ENCODE results near the gene KRT7.

Gene KRT7

DNA sequence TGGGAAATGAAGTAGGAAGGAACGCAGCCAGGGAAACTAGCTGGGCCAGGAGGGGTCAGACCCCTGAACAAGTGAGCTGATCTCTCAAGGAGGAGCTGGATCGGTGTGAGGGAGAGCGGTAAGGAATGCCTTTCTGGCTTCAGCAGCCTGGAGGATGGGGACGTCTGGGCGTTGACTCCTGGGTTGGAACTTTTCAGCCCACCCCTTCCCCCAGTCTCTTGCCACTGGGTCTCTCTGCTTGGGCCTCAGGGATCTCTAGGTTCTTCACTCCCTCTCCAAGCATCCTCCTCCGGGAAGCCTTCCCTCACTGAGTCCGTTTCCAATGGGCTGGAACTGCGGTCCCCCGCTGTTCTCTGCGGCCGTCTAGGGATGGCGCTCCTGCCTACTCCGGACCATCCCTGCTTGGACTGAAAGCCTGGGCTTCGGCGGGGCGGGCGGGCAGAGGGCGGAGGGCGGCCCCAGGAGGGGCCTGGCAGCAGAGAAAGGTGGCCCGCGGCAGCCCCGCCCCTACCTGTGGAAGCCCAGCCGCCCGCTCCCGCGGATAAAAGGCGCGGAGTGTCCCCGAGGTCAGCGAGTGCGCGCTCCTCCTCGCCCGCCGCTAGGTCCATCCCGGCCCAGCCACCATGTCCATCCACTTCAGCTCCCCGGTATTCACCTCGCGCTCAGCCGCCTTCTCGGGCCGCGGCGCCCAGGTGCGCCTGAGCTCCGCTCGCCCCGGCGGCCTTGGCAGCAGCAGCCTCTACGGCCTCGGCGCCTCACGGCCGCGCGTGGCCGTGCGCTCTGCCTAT lies at the start of gene KRT7:
TSS of gene KRT7 (plus strand) at position 570 of the 788 bp plus-strand sequence. CDS start at position 624, 54 bp downstream.
- DNase-seq: no peak

DNA sequence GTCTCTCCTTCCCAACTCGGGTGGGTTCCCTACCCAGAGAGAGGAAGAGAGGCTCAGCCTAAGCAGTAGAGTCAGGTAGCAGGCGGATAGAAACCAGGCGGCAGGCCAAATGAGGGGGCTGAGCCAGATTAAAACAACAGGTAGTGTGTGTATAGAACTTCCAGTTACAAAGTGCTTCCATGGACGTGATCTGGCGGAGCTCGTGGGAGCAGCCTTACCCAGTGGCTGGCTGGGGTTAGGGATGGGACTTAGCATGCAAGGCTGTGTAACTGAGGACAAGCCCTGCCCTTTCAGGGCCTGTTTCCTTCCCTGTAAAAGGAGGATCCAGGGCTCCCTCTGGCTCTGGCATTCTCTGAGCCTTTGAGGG lies 49.5 kb upstream of the KRT7 start:
- DNase-seq: no peak

DNA sequence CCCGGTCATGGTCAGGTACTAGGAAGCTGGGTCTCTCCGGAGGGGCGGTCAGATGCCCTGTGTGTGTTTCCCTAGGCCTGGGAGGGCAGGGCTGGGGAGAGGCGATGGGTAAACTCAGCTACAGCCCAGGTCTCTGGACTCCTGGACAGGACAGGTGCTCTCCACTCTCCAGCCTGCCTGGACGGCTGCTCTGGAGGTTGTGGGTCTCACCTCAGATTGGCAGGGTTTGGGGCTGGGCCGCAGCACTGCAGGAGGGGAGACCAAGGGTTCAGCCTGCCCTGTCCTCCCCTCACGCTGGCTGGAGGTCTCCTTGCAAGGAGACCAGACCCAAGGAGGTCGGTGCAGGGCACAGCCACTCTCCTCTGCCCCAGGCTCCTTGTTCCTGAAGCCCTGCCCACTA lies 49.1 kb upstream of the KRT7 start:
- DNase-seq: no peak

DNA sequence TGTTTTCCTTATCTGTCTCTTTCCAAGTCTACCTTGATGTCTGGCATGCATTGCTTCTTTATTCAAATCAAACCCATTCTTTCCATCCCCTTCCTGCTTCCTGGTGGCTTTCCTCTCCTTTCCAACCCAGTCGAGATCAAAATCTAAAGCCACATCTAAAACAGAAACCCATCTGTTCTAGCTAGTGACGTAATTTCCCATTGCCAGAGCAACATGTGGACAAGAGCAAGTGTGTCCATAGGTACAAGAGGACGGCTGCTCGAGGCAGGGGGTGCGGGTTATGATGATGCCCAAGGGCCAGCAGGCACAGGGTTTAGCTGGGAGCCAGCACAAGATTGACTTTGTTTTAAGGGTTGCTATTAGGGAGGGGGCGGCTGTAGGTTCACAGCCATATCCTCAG lies 48.2 kb upstream of the KRT7 start:
- DNase-seq: no peak

DNA sequence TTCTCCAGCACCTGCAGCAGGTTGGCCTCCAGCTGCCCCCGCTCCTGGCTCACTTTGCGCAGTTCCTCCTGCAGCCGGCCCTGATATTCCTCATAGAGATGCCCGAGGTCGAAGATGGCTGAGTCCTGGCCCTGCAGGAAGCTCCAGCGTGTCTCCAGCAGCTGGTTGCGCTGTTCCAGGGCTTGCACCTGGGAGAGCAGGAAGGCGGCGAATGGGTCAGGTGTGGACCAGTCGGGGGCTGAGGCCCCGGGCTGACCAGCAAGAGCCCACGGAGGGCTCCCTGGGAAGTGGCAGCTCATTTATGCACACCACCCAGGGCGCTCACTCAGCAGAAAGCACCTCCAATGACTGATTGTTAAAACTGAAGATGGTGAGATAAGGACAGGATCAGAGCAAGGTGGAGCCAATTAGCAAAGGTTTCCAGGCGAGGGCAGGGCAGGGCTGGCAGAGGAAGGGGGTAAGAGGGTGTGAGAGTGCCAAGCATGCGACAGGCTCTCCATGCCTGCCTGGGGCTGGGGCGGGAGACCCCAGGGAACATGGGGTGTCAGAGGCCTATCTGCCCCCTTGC lies 47.6 kb upstream of the KRT7 start:
- no peak for DNase-seq

DNA sequence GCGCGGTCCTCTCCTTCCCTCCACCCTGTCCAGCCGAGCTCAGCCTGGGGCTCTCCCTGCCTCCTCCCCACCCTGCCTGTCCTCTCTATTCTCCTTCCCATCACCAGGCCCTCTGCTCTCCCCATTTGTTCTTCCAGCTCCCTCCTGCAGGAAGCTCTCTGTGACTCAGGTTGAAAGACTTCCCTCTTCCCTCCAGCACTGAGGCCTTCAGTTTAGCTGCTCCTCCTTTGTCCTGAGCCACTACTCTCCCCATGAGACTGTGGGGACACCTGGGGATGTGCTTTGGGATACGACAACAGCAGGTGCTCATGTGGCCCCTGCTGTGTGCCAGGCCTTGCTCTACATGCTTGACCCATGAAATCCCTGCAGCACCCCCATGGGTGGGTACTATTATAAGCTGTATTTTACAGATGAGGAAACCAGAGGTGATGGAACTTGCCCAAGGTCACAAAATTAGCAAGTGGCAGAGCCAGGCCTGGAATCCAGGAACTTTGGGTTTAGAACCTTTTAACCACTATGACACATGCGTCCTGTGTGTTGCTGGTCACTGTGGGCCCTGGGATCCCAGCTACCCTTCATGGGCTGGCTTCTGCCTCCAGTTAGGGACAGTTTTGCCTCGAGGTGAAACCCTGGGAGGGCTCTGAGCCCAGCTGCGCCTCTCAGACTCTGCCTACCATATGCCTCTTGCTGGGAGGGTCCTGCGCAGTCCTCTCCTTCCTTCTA lies 46.8 kb upstream of the KRT7 start:
- no peak for DNase-seq

DNA sequence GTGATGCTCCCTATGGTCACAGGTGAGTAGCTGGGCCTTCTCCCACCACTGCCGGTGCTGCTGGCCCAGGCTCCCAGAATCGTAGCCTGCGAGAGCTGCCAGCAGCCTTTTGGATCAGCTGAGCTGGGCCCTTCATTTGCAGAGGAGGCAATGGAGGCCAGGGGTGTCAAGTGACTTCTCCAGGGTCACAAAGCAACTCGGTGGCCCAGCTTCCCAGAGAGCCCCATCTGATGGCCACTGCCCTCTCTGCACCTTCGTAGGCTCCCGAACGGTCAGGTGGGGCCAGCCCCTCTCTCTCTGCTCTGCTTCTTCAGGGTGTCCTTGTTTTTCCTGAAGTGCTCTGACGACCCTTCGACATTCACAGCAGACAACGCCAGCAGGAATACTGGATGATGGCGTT lies 45.8 kb upstream of the KRT7 start:
- DNase-seq: no peak

DNA sequence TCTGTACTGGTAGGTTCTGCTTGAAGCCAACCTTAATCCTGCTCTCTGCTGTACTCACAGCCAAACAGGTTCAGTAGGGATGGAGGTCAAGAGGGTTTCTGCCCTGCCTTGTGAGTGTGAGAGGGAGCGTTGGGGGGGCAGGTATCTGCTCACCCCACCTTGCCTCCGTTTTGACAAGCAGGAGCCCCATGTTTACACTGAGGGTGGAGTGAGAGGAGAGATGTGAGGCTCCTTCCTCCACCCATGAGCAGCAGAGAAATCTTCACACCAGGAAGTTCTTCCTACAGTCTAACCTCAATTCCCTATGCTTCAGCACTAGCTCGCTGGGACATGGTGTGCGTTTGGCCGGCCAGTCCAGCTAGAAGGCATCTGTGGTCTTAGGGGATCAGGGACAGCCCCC lies 45.4 kb upstream of the KRT7 start:
- no peak for DNase-seq

DNA sequence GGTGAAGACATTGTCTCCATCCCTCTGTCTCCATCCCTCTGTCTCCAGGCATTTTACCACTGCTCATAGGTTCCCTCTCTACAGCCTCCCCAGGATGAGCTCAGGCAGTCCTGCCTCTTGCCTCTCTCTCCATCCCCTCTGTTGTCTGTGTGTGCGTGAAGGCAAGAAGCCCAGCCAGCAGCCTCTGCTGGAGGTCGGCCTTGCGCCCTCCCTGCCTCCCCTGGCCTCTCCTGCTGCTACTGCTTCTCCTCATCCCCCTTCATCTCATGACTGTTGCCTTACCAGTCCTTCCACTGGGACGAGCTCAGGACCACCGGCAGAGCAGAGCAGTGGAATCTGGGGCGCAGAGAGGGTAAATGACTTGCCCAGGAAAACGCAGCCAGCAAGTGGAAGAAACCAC lies 44.4 kb upstream of the KRT7 start:
- no peak for DNase-seq

DNA sequence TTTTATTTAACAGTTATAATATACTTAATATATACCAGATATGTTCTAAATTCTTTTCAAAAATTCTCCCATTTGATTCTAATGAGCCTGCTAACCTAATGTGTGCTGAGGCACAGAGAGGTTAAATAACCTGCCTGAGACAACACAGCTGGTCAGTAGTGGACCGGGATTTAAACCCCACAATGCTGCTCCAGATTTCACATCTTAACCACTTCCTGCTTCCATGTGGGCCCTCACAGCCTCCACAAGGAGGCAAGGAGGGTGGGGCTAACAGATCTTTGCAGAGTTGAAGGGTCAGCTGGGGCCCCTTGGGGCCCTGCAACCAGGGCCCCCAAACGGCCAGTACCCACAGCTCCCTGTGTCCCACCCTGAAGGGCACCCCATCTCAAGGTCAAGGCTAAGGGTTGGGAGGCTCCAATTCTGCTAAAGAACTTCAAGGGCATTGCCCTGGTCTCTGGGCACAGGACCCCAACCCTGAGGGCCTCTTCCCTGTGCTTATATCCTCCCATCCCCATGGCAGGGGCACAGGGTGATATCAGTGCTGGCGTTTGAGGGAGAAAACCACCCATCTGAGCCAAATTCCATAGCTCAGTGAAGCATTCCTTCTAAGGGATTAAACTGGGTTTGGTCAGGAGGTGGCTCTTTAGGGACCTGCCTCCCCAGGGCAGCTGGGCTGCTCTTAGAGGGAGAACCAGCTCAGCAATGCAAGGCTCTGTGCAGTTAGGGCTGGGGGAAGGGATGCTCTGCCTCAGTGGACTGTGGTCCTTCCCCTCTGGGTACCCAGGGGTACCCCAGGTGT lies 43.5 kb upstream of the KRT7 start:
- no peak for DNase-seq

DNA sequence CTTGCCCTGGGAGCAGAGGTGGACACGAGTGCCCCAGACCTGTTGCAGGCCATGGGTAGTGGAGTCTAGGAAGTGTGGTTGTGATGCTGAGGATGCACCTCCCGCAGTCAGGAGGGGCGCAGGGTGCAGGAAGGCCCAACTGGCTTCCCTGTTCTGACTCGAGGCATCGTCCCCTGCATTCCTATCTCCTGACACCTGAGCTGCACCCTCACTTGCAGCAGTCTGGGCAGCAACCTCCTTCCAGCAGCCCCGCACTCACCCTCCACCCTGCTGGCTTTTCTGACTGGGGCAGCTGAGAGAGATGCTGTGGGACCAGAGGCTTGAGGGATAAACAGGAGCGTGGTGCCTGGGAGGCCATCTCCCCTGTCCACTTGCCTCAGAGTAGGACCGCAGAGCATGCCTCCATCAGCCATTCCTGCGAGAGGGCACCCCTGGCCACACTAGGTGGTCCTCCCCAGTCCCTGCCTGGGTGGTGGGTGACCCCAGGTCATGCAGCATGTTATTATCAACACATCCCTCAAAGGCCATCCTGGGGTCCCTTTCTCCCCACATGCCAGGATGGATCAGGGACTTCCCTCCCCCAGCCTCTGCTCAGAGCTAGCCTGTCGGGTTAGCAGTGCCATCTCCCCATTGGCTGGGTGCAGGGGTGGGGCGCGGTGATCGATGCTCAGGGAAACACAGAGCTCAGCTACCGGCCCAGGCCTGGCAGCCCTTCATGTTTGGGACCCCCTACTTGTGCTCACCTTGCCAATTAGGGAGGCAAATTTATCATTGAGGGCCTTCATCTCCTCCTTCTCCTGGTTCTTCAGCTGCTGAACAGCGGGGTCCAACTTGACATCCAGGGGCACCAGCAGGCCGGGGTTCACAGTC lies 41.9 kb upstream of the KRT7 start:
- DNase-seq: no peak

DNA sequence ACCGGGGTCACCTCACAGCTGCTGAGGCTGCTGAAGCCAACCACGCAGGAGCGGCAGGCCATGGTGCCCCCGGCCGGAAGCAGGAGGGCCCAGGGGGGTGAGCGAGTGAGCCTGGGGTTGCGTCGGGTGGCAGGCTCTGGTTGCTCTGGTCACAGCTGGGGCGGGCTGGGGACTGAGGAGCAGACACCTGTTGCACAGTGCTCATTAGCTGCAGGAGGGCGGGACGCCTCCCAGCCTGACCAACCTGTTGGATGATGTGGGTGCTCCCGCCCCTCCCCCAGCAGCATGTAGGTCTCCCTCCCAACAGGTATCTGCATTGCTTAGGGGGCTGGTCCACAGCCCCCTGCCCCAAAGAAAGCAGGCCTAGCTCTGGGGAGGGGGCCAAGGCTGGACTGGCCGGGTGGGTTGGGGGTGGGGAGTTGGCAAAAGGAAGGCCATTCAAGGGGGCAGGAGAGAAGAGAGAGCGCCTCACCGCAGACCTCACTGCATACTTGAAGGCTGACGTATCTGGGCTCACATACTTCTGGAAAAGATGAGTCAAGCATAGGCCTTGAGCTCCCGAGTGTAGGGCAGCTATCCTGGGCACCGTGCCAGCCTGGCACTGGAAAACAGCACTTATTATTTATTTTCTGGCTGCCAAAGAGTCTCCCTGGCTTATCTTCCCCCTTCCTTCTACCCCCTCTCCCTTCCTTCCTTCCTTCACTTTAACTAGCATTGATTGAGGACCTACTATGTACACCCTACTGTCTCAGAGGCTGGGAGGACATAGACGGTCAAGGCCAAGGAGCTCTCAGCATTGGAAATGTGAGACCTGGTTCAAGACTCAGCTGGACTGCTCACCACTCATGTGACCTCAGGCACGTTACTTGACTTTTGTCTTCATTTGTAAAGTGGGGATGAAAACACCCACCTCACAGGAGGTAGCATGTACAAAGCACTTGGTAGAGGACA lies 40.9 kb upstream of the KRT7 start, which contains the start of gene KRT80:
TSS of gene KRT80 (minus strand) at position 174 of the 951 bp plus-strand sequence. CDS start at position 62, 112 bp downstream.
- no peak for DNase-seq

DNA sequence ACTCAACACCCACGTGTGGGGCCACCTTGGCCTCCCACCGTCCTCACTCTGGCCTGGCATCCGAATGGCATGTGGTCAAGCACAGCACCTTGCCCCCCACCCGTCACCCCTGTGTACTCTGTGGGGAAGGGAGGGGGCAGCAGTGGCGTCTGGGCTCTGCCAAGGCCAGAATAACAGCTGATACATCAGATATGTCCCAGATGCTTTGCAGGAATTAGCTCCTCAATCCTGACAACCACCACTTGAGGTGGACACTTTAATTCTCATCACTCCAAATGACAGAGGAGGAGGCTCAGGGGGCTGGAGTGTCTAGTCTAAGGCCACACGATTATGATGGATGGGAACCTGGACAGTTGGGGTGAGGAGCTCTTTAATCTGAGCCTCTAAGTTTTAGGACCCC lies 39.5 kb upstream of the KRT7 start:
- no peak for DNase-seq

DNA sequence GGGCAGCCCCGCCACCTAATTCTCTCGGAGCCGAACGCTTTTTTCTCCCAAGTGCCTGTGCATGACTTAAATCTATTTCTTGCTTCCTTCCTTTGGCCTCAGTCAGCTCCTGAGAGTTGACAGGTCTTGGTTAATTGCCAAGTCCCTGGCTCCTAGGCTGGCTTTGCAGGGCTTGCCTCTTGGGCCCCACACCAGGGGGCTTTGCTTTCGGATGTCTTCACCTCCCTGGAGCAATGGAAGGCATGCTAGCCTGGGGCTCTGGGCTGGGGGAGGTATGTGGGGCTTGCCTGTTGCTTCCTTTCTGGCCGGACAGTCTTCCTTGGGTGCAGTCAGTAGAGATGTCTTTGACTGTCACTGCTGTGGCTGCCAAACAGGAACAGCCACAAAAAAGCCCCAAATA lies 39.1 kb upstream of the KRT7 start:
- no peak for DNase-seq

DNA sequence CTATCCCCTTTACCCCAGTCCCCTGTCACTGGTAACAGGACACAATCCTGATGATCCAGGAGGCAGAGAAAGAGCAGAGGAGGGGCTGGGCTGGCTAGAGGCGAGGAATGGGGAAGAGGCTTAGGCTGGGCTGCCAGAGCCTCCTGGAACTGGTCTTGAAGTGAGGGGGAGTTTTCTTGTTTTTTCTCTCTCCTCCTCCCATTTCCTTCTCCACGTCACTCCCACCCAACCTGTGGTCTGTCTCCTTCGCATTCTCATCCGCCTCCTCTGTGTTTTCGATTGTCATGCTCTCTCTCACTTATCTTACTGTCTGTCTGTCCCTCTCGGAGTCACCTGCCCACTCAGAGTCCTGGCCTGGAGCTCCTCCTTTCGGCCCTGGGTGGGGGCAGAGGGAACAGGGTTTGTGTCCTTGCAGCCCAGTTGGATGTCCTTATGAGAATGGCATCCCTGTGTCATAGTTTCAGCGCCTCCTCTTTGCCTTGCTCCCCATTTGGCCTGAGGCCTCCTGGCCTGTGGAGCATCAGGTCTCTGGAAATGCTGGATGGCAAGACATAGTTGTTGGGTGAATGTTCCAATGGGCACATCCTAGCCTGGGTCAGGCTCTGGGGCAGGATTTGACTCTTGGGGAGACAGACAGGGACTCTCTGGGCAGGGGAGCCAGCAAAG lies 37.8 kb upstream of the KRT7 start:
- no peak for DNase-seq

DNA sequence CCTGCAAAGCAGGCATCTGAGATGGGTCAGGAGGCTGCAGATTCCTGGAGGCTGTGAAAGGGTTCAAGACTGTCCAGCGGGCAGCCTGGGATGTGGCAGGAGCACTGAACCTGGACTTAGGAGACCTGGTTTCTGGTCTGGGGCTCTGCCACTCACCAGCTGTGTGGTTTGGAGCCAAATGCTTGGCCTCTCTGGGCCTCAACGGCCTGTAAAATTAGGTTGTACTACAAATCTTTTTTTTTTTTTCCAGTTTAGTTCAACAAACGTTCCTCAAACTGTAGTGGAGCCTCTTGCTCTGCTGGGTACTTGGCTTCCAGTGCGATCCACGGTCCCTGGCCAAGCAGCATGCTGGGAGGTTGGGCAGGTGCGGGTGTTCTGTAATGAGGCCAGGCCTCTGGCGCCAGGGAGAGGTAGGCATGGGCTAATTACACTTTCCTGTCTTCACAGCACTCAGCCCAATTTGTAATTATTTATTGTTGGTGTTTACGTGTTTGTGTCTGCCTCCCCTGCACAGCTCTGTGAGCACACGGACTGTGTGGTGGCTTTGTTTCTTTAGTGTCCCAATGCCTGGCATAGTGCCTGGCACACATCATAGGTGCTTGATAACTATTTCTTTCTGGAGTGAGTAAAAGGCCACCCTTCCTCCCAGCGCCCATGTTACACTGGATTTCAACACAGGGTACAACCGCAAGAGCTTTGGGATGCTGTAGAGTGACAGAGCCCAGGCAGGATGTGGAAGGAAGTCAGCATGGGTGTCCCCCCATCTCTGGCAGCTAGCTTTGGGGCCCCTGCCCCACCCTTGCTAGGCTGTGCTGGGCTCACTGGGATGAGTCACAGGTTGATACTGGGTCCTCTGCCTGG lies 35.4 kb upstream of the KRT7 start:
- DNase-seq: no peak

DNA sequence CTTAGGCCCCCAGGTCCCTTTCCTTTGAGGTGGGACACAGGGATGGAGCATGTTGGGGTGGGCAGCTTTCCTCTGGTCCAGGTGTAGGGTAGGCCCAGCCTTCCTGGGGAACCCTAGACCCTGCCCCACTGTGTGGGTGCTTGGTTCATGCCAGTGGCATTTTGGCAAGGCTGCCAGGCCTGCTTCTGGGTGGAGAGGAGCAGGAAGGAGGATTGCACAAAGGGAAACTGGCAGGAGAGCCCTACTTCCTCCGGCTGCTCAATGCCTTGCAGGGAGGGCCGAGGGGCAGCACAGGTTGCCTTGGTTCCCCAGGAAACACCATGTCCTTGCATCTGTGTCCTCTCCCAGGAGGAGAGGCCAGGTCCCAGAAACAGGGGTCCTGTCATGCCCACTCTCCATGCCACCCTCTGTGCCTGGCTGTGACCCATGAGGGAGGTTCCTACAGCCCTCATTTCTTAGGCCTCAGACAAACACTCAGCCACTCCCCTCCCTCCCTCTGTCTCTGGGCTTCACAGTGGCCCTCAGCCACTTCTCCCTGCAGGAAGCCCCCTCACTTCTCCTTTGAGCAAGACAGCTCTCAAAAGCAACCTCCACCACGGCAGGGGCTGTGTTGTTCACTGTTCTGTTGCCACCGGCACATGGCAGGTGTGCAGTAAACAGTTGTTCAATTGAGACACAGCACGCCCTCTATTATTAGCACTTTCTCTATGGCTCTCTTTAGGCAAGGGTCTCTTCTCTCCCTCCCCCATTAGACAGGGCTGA lies 34.4 kb upstream of the KRT7 start:
- DNase-seq: no peak

DNA sequence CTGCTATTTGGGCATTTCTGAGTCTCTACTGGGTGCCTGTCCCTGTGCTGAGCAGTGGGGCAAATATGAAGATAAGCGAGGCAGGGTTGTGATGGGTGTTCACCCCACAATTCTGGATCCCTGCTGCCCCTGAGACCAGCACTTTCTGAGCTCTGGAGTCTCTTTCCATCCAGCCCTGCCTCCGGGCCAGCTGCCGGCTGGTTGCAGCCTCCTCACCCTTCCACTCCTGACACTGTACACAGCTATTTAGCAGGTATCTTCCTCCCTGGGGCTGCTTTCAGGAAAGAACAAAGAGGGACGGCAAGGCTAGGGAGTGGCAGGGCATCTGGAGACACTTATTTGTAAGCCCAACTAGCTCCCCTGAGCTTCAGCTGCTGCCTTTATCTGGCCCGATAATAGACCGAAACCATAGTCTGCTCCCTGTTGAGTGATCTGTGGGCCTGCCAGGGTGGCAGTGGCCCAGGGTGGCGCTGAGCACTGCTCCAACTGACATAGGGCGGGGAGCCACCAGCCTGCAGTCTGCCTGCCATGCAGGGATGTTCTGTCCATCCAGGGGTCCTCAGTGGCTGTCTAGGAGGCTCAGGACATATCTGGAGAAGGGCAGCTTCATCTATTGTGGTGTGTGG lies 33.6 kb upstream of the KRT7 start:
- no peak for DNase-seq

Data from cortex of kidney (tissue), 1 donor.